Stimulated activated CD4-positive, alpha-beta T cell treated with anti-CD3 and anti-CD28 coated beads, Interleukin-1b, Interleukin-23, amount 100 ng/mL, for 1 hour (primary cell): Measurements from ENCODE around the gene SAMM50.

Source experiments
- DNase-seq, 2 donors: peaks; one replicate each; pipeline ENCODE4 v3.0.0-alpha.2; 2020; ENCODE audit warnings: low read depth in 2 of 2

SAMM50 gene

GRCh38 chr22:44028091-44028490, 72.8 kb downstream of the SAMM50 start:
- no peak for DNase-seq

GRCh38 chr22:44029069-44029468, 73.8 kb downstream of the SAMM50 start:
- DNase-seq = no peak

GRCh38 chr22:44030051-44030701, 74.9 kb downstream of the SAMM50 start:
- no peak for DNase-seq

GRCh38 chr22:44030702-44031082, 75.5 kb downstream of the SAMM50 start:
- no peak for DNase-seq

DNA sequence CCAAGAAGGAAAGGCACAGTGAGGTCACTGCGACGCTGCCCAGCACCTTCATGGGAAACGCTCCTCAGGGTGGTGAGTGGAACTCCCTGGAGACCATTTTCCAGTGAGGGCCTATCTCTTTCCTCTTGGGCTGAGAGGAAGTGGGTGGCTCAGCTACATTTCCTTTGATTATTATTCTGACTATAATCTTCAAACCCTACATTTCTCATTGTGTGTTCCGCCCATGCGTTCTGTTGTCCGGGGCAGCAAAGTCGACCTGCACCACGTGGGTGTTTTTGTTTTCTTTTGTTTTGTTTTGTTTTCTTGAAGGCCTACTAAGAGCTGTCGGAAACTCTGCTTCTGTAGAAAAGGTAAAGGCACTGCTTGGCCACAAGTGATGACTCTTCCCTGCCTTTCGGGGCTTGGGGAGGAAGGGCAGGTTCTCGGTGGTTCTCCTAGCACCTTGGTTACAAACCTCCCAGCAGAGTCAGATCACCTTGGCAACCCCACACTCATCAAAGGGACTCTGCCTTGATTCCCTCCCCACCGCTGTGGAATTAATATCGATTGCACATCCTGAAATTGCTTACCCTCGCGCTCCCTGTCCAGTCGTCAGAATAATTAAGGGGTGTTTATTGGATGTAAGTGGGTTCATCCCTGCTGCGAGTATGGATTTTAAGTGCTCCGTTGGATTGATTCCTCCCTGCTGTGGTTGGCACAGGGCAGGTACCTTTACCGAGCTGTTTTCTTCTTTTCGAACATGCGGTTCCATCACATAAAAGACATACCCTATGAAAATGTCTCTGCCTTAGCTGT, 76.1 kb downstream of the SAMM50 start:
- no peak for DNase-seq

- no peak for DNase-seq
Observed at GRCh38 chr22:44032126-44032730, 77.0 kb downstream of the SAMM50 start.

GRCh38 chr22:44033287-44033686, 78.0 kb downstream of the SAMM50 start:
- DNase-seq = no peak

GRCh38 chr22:44033694-44034093, 78.5 kb downstream of the SAMM50 start:
- DNase-seq = no peak

DNA sequence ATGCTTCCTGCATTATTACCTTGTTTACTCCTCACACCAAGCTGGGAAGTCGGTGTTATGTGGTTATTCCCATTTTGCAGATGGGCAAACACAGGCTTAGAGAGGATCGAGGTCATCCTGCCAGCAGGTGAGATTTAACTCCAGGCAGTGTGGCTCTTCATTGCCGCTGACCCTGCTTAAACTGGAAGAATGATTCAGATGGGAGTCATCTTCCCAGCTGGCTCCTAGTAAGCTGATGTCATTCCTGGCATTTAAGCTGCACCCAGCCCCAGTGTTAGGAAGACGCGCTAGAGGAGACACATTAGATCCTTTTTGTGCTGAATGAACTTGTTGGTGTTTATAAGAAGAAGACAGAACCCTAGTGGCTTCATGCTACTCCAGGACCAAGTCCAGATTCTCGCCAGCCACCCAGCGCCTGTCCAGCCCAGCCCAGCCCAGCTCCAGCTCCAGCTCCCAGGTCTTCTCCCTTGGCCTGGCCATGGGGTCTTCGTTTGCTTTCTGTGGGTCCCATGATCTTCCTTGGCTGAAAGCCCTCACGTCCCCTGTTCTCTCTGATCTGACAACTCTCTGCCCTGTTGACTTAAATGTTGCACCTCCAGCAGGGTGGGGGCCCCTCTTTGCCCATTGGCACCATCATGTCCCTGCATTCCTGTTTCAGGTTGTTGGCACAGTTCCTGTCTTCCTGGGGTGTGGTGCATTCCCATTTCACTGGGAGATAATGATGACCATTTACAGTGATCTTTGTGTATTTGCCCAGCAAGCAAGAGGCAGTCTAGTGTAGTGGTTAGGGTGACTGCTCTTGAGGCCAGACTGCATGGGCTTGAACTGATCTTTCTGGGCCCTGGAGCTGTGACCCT, 82.5 kb downstream of the SAMM50 start:
- DNase-seq = no peak

DNA sequence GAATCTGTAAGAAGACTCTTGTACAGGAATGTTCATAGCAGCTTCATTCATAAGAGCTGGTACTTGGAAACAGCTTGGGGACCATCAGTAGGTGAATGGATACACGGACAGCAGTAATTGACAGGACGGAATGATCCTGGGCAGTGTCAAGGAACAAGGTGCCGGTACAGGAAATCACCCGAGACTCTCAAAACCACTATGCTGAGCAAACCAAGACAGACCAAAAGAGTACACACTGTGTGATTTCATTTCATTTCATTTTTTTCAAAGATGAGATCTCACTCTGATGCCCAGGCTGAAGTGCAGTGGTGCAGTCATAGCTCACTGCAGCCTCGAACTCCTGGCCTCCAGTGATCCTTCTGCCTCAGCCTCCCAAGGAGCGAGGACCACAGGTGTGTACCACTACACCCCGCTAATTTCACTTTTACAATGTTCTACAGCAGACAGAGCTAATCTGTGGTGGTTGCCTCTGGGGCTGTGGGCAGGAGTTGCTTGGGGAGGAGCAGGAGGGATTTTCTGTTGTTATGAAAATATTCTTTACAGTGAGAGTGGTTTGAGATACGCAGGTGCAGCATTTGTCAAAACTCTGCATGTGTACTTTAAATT, 84.4 kb downstream of the SAMM50 start:
- no peak for DNase-seq

GRCh38 chr22:44042249-44043218, 87.3 kb downstream of the SAMM50 start:
- no peak for DNase-seq

GRCh38 chr22:44045145-44045544, 89.9 kb downstream of the SAMM50 start:
- no peak for DNase-seq
